Measurements from ENCODE around the gene BANF1. TPM values are rescaled to one million over a fixed set of nuclear protein-coding genes. Genes with fewer than 3 reads are reported as not detected.

BANF1 gene
- total RNA-seq, 1 experiment from 2014 or later = 124 TPM

DNA sequence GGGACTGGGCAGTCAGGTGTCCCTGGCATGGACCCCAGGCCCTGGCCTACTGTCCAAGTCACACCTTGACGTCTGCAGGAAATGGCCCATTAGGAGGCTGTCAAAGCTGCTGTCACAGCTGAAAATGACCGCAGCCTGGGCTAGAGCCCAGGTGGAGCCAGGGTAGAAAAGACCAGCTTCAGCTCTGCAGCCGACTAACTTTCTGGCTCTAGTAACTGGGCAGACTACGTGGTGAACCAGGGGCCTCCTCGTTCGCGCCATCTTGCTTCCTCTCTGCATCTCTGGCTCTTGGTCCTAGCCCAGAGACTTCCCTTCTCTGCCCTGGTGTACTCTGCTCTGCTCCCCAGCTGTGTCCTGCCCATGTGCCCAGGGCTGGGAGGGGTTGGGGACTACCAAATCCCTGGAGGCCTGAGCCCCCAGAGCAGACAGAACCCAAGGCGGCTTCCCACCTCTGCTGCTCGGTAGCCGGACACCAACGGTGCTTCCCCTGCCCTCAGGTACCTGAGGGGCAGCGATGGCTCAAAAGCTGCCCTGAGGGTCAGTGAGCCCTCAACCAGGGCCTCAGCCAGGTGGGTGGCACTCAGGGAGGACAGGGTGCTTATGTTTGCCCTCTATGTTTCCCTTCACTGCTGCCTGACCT, 21.1 kb upstream of the BANF1 start:
- POLR2A ChIA-PET (ENCODE audit: unreplicated experiment) = no interaction called here
- intact Hi-C loops (cut with micrococcal nuclease) = loop anchor here (10.0 kb wide), 1 partner anchor 266 kb away; the partner anchor contains the start of gene KAT5
- H3K9ac ChIP-seq (ENCODE audit: low read length) = no peak overlapping the region
- no peak overlapping the region for H3K4me2 ChIP-seq (ENCODE audit: low read length)
- CTCF ChIA-PET = no interaction called here
- H2AFZ ChIP-seq (ENCODE audit: low read length) = no peak overlapping the region
- no peaks in the 10 kb centered on the region for H3K9me2 ChIP-seq (replicated peaks; ENCODE audit: low read length)
- no peaks in the 10 kb centered on the region for H3K79me2 ChIP-seq (ENCODE audit: low read length)
- no peak overlapping the region for H3K27ac ChIP-seq (ENCODE audit: low read length)
- peaks cover 25% of the 10 kb centered on the region for H3K36me3 ChIP-seq (ENCODE audit: low read depth, low read length)
- no peak overlapping the region for H3K4me3 ChIP-seq (ENCODE audit: low read length)
- H4K20me1 ChIP-seq (ENCODE audit: low read length) = no peaks in the 10 kb centered on the region
- no TSS peak for BruUV-seq (replicated peaks)
- DNase-seq (no peak), ATAC-seq (no peak; the same call in 1 of the 2 replicates)
- H3K4me1 ChIP-seq (ENCODE audit: insufficient read depth, low read length) = no peaks in the 10 kb centered on the region
- H3K27me3 ChIP-seq (ENCODE audit: low read length) = no peaks in the 10 kb centered on the region
- H3K9me3 ChIP-seq (ENCODE audit: low read length) = no peaks in the 10 kb centered on the region
- no peak for TF ChIP-seq EZH2phosphoT487 (IDR thresholded peaks at IDR 0.05; ENCODE audit: borderline replicate concordance, low read length)
- TF ChIP-seq, protein P1, sequence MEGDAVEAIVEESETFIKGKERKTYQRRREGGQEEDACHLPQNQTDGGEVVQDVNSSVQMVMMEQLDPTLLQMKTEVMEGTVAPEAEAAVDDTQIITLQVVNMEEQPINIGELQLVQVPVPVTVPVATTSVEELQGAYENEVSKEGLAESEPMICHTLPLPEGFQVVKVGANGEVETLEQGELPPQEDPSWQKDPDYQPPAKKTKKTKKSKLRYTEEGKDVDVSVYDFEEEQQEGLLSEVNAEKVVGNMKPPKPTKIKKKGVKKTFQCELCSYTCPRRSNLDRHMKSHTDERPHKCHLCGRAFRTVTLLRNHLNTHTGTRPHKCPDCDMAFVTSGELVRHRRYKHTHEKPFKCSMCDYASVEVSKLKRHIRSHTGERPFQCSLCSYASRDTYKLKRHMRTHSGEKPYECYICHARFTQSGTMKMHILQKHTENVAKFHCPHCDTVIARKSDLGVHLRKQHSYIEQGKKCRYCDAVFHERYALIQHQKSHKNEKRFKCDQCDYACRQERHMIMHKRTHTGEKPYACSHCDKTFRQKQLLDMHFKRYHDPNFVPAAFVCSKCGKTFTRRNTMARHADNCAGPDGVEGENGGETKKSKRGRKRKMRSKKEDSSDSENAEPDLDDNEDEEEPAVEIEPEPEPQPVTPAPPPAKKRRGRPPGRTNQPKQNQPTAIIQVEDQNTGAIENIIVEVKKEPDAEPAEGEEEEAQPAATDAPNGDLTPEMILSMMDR (conservative IDR thresholded peaks at IDR 0.05; ENCODE audit: low read depth, low read length) = no peak
- TF ChIP-seq EZH2 (IDR thresholded peaks at IDR 0.05; ENCODE audit: low read length, unreplicated experiment) = no peak
- peaks cover 5% of the 10 kb centered on the region for H3F3A ChIP-seq (ENCODE audit: low read length, unreplicated experiment)

DNA sequence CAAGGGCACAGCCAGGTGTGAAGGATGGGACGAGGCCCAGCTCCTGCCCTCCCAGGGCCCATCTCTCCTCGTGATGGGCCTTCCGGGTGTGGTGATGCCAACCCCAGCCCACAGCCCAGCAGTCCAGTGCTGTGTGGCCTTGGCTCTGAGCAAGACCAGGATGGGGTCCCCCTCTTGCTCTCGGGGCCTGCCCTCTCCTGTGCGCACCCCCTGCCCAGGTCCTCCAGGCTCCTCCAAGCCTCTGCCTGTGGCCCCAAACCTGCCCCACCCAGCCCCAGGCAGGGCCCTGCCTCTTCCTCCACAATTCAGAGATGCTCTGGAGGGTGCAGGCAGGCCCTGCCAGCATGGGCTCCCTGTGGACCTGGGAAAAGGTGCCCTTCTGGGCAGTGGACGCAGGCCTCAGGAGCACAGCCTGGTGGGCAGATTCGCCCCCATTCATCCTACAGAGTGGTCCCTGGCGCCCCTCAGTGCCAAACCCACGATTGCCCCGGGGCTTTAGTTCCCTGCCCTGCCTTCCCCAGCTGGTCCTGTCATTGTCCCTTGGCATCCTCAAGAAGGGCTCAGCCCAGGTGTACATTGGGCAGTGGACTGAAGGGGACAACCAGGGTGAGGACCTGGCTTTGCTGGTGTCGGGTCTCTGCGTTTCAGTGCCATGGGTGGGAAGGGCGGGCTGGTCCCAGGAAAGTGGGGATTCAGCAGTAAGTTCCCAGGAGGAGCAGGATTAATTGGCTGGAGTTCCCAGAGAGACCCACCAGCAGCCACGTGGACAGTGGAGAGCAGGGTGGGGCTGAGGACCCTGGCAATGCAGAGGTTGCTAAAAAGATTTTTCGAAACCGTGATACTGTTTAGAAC, 20.1 kb upstream of the BANF1 start:
- intact Hi-C loops (cut with micrococcal nuclease) = loop anchor here (10.0 kb wide), 1 partner anchor 267 kb away; the partner anchor contains the start of gene KAT5
- H4K20me1 ChIP-seq (ENCODE audit: low read length) = no peaks in the 10 kb centered on the region
- TF ChIP-seq, protein P1 (conservative IDR thresholded peaks at IDR 0.05; ENCODE audit: low read depth, low read length) = no peak
- TF ChIP-seq EZH2phosphoT487 (IDR thresholded peaks at IDR 0.05; ENCODE audit: borderline replicate concordance, low read length) (no peak), EZH2 (IDR thresholded peaks at IDR 0.05; ENCODE audit: low read length, unreplicated experiment) (no peak)
- peaks cover 22% of the 10 kb centered on the region for H3K36me3 ChIP-seq (ENCODE audit: low read depth, low read length)
- H3K9me3 ChIP-seq (ENCODE audit: low read length) = no peaks in the 10 kb centered on the region
- peaks cover 5% of the 10 kb centered on the region for H3F3A ChIP-seq (ENCODE audit: low read length, unreplicated experiment)
- POLR2A ChIA-PET (ENCODE audit: unreplicated experiment) = no interaction called here
- H3K27me3 ChIP-seq (ENCODE audit: low read length) = no peaks in the 10 kb centered on the region
- peak; percentile 17 for ATAC-seq
- H3K4me2 ChIP-seq (ENCODE audit: low read length) = no peak overlapping the region
- H3K9me2 ChIP-seq (replicated peaks; ENCODE audit: low read length) = no peaks in the 10 kb centered on the region
- no peak overlapping the region for H3K27ac ChIP-seq (ENCODE audit: low read length)
- H2AFZ ChIP-seq (ENCODE audit: low read length) = no peak overlapping the region
- H3K79me2 ChIP-seq (ENCODE audit: low read length) = no peaks in the 10 kb centered on the region
- no peaks in the 10 kb centered on the region for H3K4me1 ChIP-seq (ENCODE audit: insufficient read depth, low read length)
- H3K4me3 ChIP-seq (ENCODE audit: low read length) = no peak overlapping the region
- BruUV-seq (replicated peaks) = no TSS peak
- DNase-seq = no peak
- CTCF ChIA-PET = interaction anchor here (0.6 kb wide), 1 partner anchor 240 kb away, joined by 3 read pairs; no protein-coding TSS in a partner anchor
- no peak overlapping the region for H3K9ac ChIP-seq (ENCODE audit: low read length)

Data from PC-3 (cell line).